Prostate gland (tissue), 2 donors: Measurements from ENCODE around the gene IRAK3. TPM values are rescaled to one million over a fixed set of nuclear protein-coding genes. Genes with fewer than 3 reads are reported as not detected.
"Not testable (repeated sequence)": the region's sequence is repeated elsewhere in the genome, so short reads cannot be mapped to it uniquely, and the experiment has no call there.

ENCODE experiments used
- DNase-seq: peaks from one replicate; pipeline ENCODE4 v3.0.0-alpha.2; 2019; ENCODE audit warnings: low spot score
- H3K27ac ChIP-seq, 2 donors: fragments of 200-600 bp; sonication (generic); 2 replicates each; pipeline ENCODE4 v1.5.1; 2017 to 2019
- H3K27me3 ChIP-seq: fragments of 200-600 bp; sonication (generic); replicated peaks from 2 replicates; pipeline ENCODE4 v1.5.1; 2019; ENCODE audit not compliant: insufficient read depth
- H3K36me3 ChIP-seq, 2 donors: fragments of 200-600 bp; sonication (generic); 1 replicate in 1 of 2; 2 replicates in 1 of 2; pipeline versions ENCODE4 v1.5.1 to v1.8.1; 2017 to 2019
- H3K4me1 ChIP-seq: fragments of 200-600 bp; sonication (generic); replicated peaks from 2 replicates; pipeline ENCODE4 v1.5.1; 2019
- H3K4me3 ChIP-seq, 2 donors: fragments of 200-600 bp; sonication (generic); 2 replicates each; pipeline ENCODE4 v1.5.1; 2017 to 2019
- H3K9me3 ChIP-seq: fragments of 200-600 bp; sonication (generic); 2 replicates; pipeline ENCODE4 v1.5.1; 2017
- POLR2A ChIP-seq: fragments of 450-650 bp; IDR thresholded peaks from one replicate; pipeline ENCODE4 v1.6.1; 2016; ENCODE audit warnings: antibody characterized with exemption, mild to moderate bottlenecking
- POLR2AphosphoS5 ChIP-seq: sonication (generic); formaldehyde crosslinking; IDR thresholded peaks from one replicate; pipeline ENCODE4 v1.6.1; 2017; ENCODE audit warnings: antibody characterized with exemption
- WGBS: methylation state at CpG from one replicate; pipeline ENCODE4 v1.1.5; 2018; 5-methylcytosine and 5-hydroxymethylcytosine counted together
- intact Hi-C: fragments of 100-400 bp; cut with DNase I; formaldehyde crosslinking; loops from one replicate; pipeline ENCODE4 v1.14.2; 2022
- total RNA-seq, 2 donors: library from RNA; depleted of rRNA; stranded (reverse); fragments of >200 nt; gene quantifications; one replicate each; pipeline ENCODE4 v1.1.0, GENCODE V29; 2016
- TF ChIP-seq, protein P1 (sequence below), 4 experiments: fragments of 200-600 bp in 2 of 4; fragments of 450-650 bp in 2 of 4; sonication (generic) in 2 of 4; IDR thresholded peaks; 1 replicate in 3 of 4; 2 replicates in 1 of 4; pipeline ENCODE4 v1.5.1; 2016 to 2019; ENCODE audit warnings: antibody characterized with exemption in 4 of 4, mild to moderate bottlenecking in 2 of 4, moderate library complexity in 2 of 4

The IRAK3 gene
- total RNA-seq, 2 donors from 2014 or later: 4.5 to 9.5 TPM

DNA sequence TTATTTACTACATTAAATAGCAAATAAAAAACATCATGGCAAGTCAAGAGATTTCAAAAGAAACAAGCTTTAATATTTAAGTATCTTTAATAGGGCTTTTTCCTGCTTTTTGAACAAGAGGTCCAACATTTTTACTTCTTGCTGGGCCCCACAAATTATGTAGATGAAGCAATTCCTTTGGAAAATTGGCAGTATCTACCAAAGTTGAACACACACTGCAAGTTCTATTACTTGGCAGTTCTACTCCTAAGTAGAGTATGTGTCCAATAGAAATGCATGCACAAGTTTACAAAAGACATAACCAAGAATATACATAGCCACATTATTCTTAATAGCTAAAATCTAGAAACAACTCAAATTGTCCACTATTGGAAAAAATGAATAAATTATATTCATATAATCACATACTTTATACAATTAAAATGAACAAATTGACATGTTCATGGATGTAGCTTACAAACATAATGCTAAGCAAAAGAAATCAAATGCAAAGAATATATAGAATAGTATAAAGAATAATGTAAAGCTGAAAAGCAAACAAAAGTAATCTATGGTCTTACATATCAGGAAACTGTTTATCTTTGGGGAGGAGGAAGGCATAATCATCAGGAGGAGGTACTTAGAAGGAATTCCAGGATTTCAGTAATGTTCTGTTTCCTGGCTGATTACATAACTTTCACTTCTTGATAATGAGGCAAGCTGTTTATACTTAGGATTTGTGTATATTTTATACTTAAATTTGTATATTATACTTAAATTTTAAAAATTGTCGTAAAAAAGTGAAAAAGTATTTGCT is 12.7 kb upstream of the IRAK3 start:
- TF ChIP-seq POLR2AphosphoS5 (no peak), POLR2A (no peak)
- TF ChIP-seq, protein P1, sequence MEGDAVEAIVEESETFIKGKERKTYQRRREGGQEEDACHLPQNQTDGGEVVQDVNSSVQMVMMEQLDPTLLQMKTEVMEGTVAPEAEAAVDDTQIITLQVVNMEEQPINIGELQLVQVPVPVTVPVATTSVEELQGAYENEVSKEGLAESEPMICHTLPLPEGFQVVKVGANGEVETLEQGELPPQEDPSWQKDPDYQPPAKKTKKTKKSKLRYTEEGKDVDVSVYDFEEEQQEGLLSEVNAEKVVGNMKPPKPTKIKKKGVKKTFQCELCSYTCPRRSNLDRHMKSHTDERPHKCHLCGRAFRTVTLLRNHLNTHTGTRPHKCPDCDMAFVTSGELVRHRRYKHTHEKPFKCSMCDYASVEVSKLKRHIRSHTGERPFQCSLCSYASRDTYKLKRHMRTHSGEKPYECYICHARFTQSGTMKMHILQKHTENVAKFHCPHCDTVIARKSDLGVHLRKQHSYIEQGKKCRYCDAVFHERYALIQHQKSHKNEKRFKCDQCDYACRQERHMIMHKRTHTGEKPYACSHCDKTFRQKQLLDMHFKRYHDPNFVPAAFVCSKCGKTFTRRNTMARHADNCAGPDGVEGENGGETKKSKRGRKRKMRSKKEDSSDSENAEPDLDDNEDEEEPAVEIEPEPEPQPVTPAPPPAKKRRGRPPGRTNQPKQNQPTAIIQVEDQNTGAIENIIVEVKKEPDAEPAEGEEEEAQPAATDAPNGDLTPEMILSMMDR (IDR thresholded peaks at IDR 0.05): no peak
- 48% methylated on average over 1 of the region's 1 CpG for WGBS
- Histone ChIP-seq H3K4me1 (no peaks in the 10 kb centered on the region), H3K27me3 (no peaks in the 10 kb centered on the region), H3K36me3 (no peaks in the 10 kb centered on the region), H3K4me3 (no peak overlapping the region), H3K27ac (no peak overlapping the region), H3K9me3 (no peaks in the 10 kb centered on the region)
- DNase-seq: no peak
- intact Hi-C loops: no loop called here

DNA sequence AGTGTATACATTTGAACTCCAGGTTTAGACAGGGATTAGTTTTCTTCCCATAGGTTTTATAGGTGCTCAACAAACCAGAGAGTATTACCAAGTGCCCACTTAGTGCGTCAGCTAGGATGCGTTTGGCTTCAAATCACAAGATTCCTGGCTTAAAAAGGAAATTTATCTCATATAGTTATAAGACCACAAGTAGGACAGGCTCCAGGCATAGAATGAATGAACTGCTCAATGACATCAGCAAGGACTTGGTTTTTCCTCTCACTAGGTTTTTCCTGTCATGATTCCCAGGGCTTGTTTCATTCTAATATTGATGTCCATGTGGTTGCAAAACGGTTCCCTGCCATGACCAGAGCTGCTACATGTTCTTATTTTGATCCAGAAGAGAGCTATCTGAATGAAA is 6.1 kb upstream of the IRAK3 start:
- Histone ChIP-seq H3K27me3 (no peaks in the 10 kb centered on the region), H3K9me3 (no peaks in the 10 kb centered on the region), H3K27ac (no peak overlapping the region), H3K4me3 (no peak overlapping the region), H3K36me3 (no peaks in the 10 kb centered on the region), H3K4me1 (no peaks in the 10 kb centered on the region)
- intact Hi-C loops: loop anchor here (10.0 kb wide), 2 partner anchors 52 to 1082 kb away; partner anchors contain the start of gene CAND1
- no peak for TF ChIP-seq POLR2AphosphoS5
- TF ChIP-seq, protein P1 (IDR thresholded peaks at IDR 0.05): no peak
- no peak for TF ChIP-seq POLR2A
- no peak for DNase-seq
- WGBS: 78% methylated on average over 3 of the region's 3 CpGs

DNA sequence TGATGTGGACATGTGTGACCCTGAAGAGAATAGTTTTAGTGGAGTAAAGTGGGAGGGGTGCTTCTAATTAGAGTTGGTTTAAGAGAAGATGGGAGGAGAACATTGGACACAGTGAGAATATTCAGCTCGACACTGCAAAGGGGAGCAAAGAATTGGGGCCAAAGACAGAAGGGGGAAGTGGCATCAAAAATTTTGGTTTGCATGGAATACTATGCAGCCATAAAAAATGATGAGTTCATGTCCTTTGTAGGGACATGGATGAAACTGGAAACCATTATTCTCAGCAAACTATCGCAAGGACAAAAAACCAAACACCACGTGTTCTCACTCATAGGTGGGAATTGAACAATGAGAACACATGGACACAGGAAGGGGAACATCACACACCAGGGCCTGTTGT is 4.2 kb upstream of the IRAK3 start:
- intact Hi-C loops: loop anchor here (10.0 kb wide), 2 partner anchors 50 to 1080 kb away; partner anchors contain the start of gene CAND1
- H3K36me3 ChIP-seq, H3K4me3 ChIP-seq, DNase-seq, H3K27ac ChIP-seq, H3K4me1 ChIP-seq, H3K27me3 ChIP-seq, H3K9me3 ChIP-seq: not testable (repeated sequence)
- 94% methylated on average over 3 of the region's 3 CpGs for WGBS

GRCh38 chr12:66187036-66187435 is 2.0 kb upstream of the IRAK3 start:
- Histone ChIP-seq H3K27ac (no peak overlapping the region), H3K9me3 (no peaks in the 10 kb centered on the region), H3K36me3 (no peaks in the 10 kb centered on the region), H3K4me1 (no peaks in the 10 kb centered on the region), H3K4me3 (no peak overlapping the region), H3K27me3 (no peaks in the 10 kb centered on the region)
- TF ChIP-seq, protein P1 (IDR thresholded peaks at IDR 0.05): no peak
- TF ChIP-seq POLR2A (no peak), POLR2AphosphoS5 (no peak)
- 87% methylated on average over 2 of the region's 2 CpGs for WGBS
- no peak for DNase-seq
- intact Hi-C loops: loop anchor here (10.0 kb wide), 2 partner anchors 48 to 1078 kb away; partner anchors contain the start of gene CAND1

- WGBS: 93% methylated on average over 4 of the region's 4 CpGs
- intact Hi-C loops: loop anchor here (10.0 kb wide), 2 partner anchors 47 to 1077 kb away; partner anchors contain the start of gene CAND1
- Histone ChIP-seq H3K27ac (no peak overlapping the region), H3K36me3 (no peaks in the 10 kb centered on the region), H3K4me1 (no peaks in the 10 kb centered on the region), H3K9me3 (no peaks in the 10 kb centered on the region), H3K4me3 (no peak overlapping the region), H3K27me3 (no peaks in the 10 kb centered on the region)
- TF ChIP-seq, protein P1 (IDR thresholded peaks at IDR 0.05): no peak
- TF ChIP-seq POLR2A (no peak), POLR2AphosphoS5 (no peak)
- DNase-seq: no peak
These were observed 1.2 kb upstream of the IRAK3 start for GRCh38 chr12:66187821-66188220.
